Raji (cell line): ENCODE data around the gene PIH1D1.
A peak's percentile ranks its signal among the peaks of the same experiment; 100 is the strongest.

ENCODE experiments used
- POLR2A ChIP-seq: IDR thresholded peaks from 2 replicates; pipeline ENCODE4 v1.6.1; 2011; ENCODE audit warnings: low read depth, low read length, control low read depth; ENCODE audit not compliant: insufficient read depth

The PIH1D1 gene

GRCh38 chr19:49447485-49448431, 3.9 kb downstream of the PIH1D1 start:
- no peak for TF ChIP-seq POLR2A

- TF ChIP-seq POLR2A, result no peak
Measured at GRCh38 chr19:49445997-49446396, 5.6 kb downstream of the PIH1D1 start.

GRCh38 chr19:49443366-49444099, 8.1 kb downstream of the PIH1D1 start:
- TF ChIP-seq POLR2A, result peak; percentile 58; the same call in 1 of the 2 replicates

GRCh38 chr19:49442771-49443365, 8.7 kb downstream of the PIH1D1 start:
- no peak for TF ChIP-seq POLR2A

GRCh38 chr19:49442354-49442753, 9.3 kb downstream of the PIH1D1 start:
- no peak for TF ChIP-seq POLR2A

GRCh38 chr19:49441960-49442350, 9.7 kb downstream of the PIH1D1 start:
- TF ChIP-seq POLR2A, result no peak

- no peak for TF ChIP-seq POLR2A
Measured at GRCh38 chr19:49441210-49441959, 10.2 kb downstream of the PIH1D1 start, which contains the start of gene SLC17A7. TSS of gene SLC17A7 (minus strand) at chr19:49441527. CDS start at chr19:49441379, 148 bp downstream.

- no peak for TF ChIP-seq POLR2A
Measured at GRCh38 chr19:49440439-49441209, 11.0 kb downstream of the PIH1D1 start.

- TF ChIP-seq POLR2A, result no peak
Measured at GRCh38 chr19:49439836-49440235, 11.8 kb downstream of the PIH1D1 start.

GRCh38 chr19:49438261-49438660, 13.4 kb downstream of the PIH1D1 start:
- TF ChIP-seq POLR2A, result no peak

GRCh38 chr19:49437231-49437630, 14.4 kb downstream of the PIH1D1 start:
- TF ChIP-seq POLR2A, result no peak

- TF ChIP-seq POLR2A, result no peak
Measured at GRCh38 chr19:49436381-49437017, 15.1 kb downstream of the PIH1D1 start.

- TF ChIP-seq POLR2A, result no peak
Measured at GRCh38 chr19:49435670-49436069, 15.9 kb downstream of the PIH1D1 start.

GRCh38 chr19:49434907-49435583, 16.6 kb downstream of the PIH1D1 start:
- no peak for TF ChIP-seq POLR2A
